Measurements from ENCODE around the gene OR2V2.

DNA sequence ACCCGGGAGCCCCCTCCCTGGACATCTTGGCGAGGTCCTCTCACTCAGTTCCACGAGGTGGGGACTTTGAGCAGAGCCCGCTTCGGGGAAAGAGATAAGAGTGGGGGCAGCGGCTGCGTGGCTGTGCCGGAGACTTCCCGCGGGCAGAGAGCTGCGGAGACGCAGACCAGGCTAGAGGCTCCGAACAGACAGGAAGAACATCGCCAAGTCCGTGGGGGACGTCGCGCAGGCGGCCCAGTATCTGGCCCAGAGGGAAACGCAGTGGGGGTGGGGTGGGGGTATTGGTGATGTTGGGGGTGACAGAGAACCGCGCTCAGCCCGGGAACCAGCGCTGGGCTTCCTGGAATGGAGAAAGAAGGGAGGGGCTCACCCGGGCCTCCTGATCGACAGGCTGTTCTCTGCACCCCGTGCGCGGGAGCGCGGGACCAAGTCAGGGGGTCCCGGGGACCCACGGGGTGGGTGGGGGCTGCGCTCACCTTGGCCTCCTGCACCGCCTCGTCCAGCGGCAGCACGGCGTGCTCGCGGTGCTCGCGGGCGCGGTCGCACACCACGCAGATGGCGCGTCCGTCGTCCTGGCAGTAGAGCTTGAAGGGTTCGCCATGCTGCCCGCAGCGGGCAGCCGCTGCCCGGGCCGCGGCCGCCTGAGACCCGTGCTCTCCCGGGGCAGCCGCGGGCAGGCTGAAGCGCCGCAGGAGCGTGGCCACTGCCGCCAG, 56.9 kb downstream of the OR2V2 start:
- TF ChIP-seq, protein P1, sequence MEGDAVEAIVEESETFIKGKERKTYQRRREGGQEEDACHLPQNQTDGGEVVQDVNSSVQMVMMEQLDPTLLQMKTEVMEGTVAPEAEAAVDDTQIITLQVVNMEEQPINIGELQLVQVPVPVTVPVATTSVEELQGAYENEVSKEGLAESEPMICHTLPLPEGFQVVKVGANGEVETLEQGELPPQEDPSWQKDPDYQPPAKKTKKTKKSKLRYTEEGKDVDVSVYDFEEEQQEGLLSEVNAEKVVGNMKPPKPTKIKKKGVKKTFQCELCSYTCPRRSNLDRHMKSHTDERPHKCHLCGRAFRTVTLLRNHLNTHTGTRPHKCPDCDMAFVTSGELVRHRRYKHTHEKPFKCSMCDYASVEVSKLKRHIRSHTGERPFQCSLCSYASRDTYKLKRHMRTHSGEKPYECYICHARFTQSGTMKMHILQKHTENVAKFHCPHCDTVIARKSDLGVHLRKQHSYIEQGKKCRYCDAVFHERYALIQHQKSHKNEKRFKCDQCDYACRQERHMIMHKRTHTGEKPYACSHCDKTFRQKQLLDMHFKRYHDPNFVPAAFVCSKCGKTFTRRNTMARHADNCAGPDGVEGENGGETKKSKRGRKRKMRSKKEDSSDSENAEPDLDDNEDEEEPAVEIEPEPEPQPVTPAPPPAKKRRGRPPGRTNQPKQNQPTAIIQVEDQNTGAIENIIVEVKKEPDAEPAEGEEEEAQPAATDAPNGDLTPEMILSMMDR (IDR thresholded peaks at IDR 0.05), result no peak
- TF ChIP-seq EP300 (IDR thresholded peaks at IDR 0.05), result no peak
- TF ChIP-seq POLR2A (IDR thresholded peaks at IDR 0.05), result no peak
- TF ChIP-seq POLR2AphosphoS5 (IDR thresholded peaks at IDR 0.05), result no peak
